22Rv1 (cell line): ENCODE measurements around the gene MAST1.

Source experiments
- H3K27ac ChIP-seq: fragments of 450-650 bp; 2 replicates; pipeline ENCODE4 v1.5.1; 2017
- CTCF ChIP-seq: fragments of 450-650 bp; IDR thresholded peaks from 2 replicates; pipeline ENCODE4 v1.5.1; 2017; ENCODE audit warnings: mild to moderate bottlenecking
- ZFX ChIP-seq: fragments of 450-650 bp; IDR thresholded peaks from 2 replicates; pipeline ENCODE4 v1.6.1; 2017; ENCODE audit warnings: antibody characterized with exemption, borderline replicate concordance

Gene MAST1

GRCh38 chr19:12836529-12836863 is 1.8 kb upstream of the MAST1 start:
- TF ChIP-seq ZFX (no peak), CTCF (no peak)
- peak overlapping the region; percentile 69 for H3K27ac ChIP-seq

GRCh38 chr19:12837225-12837624 is 1.1 kb upstream of the MAST1 start:
- H3K27ac ChIP-seq, result no peak overlapping the region
- TF ChIP-seq ZFX (no peak), CTCF (no peak)

GRCh38 chr19:12838886-12839756 is 806 bp downstream of the MAST1 start:
- TF ChIP-seq ZFX, result no peak
- TF ChIP-seq CTCF, result no peak
- H3K27ac ChIP-seq, result no peak overlapping the region

- no peak for TF ChIP-seq ZFX
- TF ChIP-seq CTCF, result no peak
- peak overlapping the region; percentile 62 for H3K27ac ChIP-seq
These were observed 2.1 kb downstream of the MAST1 start for GRCh38 chr19:12840091-12841079.

GRCh38 chr19:12841094-12841493 is 2.8 kb downstream of the MAST1 start:
- peak overlapping the region; percentile 62 for H3K27ac ChIP-seq

GRCh38 chr19:12842511-12842910 is 4.2 kb downstream of the MAST1 start:
- no peak overlapping the region for H3K27ac ChIP-seq
- TF ChIP-seq ZFX (no peak), CTCF (no peak)

More at GRCh38 chr19:12841094-12841493, 2.8 kb downstream of the MAST1 start:
- TF ChIP-seq ZFX (no peak), CTCF (no peak)
